Testis (tissue), 2 donors: ENCODE results near the gene OR6S1.

Source experiments
- POLR2A ChIP-seq: fragments of 450-650 bp; IDR thresholded peaks from one replicate; pipeline ENCODE4 v1.6.1; 2017; ENCODE audit warnings: antibody characterized with exemption, mild to moderate bottlenecking, moderate library complexity
- TF ChIP-seq, protein P1 (sequence below), 3 experiments: fragments of 450-650 bp in 2 of 3; fragments of 200-600 bp in 1 of 3; sonication (generic) in 1 of 3; IDR thresholded peaks; one replicate each; pipeline ENCODE4 v1.5.1; 2016 to 2019; ENCODE audit warnings: antibody characterized with exemption in 3 of 3, mild to moderate bottlenecking in 2 of 3, moderate library complexity in 1 of 3

DNA sequence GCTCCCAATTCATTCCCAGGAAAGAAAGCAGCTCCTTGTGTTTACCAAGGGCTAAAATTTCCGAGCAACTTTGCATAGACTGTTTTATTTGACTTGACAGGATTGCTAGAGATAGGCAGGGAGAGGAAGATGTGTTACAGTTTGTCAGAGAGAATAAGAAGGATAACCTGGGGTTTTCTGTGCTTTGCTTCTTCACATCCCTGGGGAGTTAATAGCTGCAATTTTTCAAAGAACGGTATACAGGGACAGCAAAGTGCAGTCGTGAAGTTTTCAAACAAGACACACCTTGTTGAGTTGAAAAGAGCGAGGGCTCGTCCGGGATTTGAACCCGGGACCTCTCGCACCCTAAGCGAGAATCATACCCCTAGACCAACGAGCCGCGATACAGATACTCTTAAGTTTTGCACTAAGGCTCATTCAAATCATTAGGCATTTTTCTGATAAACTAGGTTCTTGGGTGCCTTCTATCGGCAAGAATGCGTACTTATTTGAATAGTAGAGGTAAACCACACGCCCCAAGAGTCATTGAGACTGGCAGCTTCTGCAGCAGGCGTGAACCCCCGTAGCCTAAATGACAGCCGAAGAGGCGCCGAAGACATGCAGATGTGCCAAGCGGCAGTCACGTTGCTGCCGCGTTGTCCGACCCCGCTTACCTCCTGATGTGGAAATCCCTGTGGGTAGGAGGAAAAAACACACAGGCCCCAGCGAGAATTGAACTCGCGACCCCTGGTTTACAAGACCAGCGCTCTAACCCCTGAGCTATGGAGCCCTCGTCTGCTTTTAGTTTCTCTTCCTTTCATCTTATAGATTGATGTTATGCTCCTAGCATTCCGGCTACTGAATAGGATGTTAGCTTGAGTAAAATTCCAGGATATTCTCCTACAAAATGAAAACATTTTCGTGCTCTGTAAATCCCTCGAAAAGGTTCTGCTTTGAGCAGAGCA, 28.1 kb downstream of the OR6S1 start:
- TF ChIP-seq, protein P1, sequence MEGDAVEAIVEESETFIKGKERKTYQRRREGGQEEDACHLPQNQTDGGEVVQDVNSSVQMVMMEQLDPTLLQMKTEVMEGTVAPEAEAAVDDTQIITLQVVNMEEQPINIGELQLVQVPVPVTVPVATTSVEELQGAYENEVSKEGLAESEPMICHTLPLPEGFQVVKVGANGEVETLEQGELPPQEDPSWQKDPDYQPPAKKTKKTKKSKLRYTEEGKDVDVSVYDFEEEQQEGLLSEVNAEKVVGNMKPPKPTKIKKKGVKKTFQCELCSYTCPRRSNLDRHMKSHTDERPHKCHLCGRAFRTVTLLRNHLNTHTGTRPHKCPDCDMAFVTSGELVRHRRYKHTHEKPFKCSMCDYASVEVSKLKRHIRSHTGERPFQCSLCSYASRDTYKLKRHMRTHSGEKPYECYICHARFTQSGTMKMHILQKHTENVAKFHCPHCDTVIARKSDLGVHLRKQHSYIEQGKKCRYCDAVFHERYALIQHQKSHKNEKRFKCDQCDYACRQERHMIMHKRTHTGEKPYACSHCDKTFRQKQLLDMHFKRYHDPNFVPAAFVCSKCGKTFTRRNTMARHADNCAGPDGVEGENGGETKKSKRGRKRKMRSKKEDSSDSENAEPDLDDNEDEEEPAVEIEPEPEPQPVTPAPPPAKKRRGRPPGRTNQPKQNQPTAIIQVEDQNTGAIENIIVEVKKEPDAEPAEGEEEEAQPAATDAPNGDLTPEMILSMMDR (IDR thresholded peaks at IDR 0.05), result peak; percentile 77 to 96 (median 90)
- no peak for TF ChIP-seq POLR2A
